HepG2 (cell line): ENCODE results near the gene RNF208. TPM values are rescaled to one million over a fixed set of nuclear protein-coding genes. Genes with fewer than 3 reads are reported as not detected.

Experiments used
- AGO1 ChIP-seq: fragments of 200-400 bp; formaldehyde crosslinking; IDR thresholded peaks from 2 replicates; pipeline ENCODE4 v1.6.1; 2017; ENCODE audit warnings: mild to moderate bottlenecking, low read depth, low read length, moderate library complexity; ENCODE audit not compliant: poor library complexity, severe bottlenecking
- ARNT2 ChIP-seq: sonication (generic); formaldehyde crosslinking; IDR thresholded peaks from 2 replicates; pipeline ENCODE4 v1.8.0; 2022; ENCODE audit warnings: mild to moderate bottlenecking, low read depth, missing genetic modification reagents, moderate library complexity
- BORCS8-MEF2B ChIP-seq: sonication (generic); formaldehyde crosslinking; IDR thresholded peaks from 2 replicates; pipeline ENCODE4 v1.8.0; 2022; ENCODE audit warnings: mild to moderate bottlenecking, missing genetic modification reagents
- FOXK1 ChIP-seq: sonication (generic); formaldehyde crosslinking; IDR thresholded peaks from 2 replicates; pipeline ENCODE4 v1.4.0; 2020; ENCODE audit warnings: low read depth, missing genetic modification reagents, borderline replicate concordance
- HMGXB4 ChIP-seq, 2 experiments: sonication (generic) in 1 of 2; formaldehyde crosslinking in 1 of 2; IDR thresholded peaks; 2 replicates each; pipeline versions ENCODE4 v1.4.0 to v1.6.1; 2018 to 2020; ENCODE audit warnings: missing genetic modification reagents in 2 of 2, borderline replicate concordance in 1 of 2, low read depth in 1 of 2, mild to moderate bottlenecking in 1 of 2, missing biosample characterization in 1 of 2
- HNF4G ChIP-seq, 2 experiments: sonication (generic) in 1 of 2; formaldehyde crosslinking in 1 of 2; IDR thresholded peaks; 2 replicates each; pipeline versions ENCODE4 v1.4.0 to v1.6.1; 2011 to 2020; ENCODE audit warnings: borderline replicate concordance in 2 of 2, low read depth in 2 of 2, mild to moderate bottlenecking in 2 of 2, low read length in 1 of 2, missing genetic modification reagents in 1 of 2, moderate library complexity in 1 of 2
- KDM5B ChIP-seq: sonication (generic); formaldehyde crosslinking; IDR thresholded peaks from 2 replicates; pipeline ENCODE4 v1.4.0; 2020; ENCODE audit warnings: missing genetic modification reagents, mild to moderate bottlenecking, borderline replicate concordance
- MAX ChIP-seq: IDR thresholded peaks from 2 replicates; pipeline ENCODE4 v1.6.1; 2012; ENCODE audit warnings: inconsistent platforms
- NRL ChIP-seq: sonication (generic); formaldehyde crosslinking; IDR thresholded peaks from 2 replicates; pipeline ENCODE4 v1.5.0; 2020; ENCODE audit warnings: missing genetic modification reagents, mild to moderate bottlenecking, moderate library complexity, borderline replicate concordance
- REPIN1 ChIP-seq: sonication (generic); formaldehyde crosslinking; IDR thresholded peaks from 2 replicates; pipeline ENCODE4 v1.8.0; 2022; ENCODE audit warnings: missing genetic modification reagents, low read depth, mild to moderate bottlenecking, borderline replicate concordance
- STAG1 ChIP-seq: sonication (generic); formaldehyde crosslinking; IDR thresholded peaks from 2 replicates; pipeline ENCODE4 v1.4.0; 2020; ENCODE audit warnings: missing genetic modification reagents
- TCF7 ChIP-seq: sonication (generic); IDR thresholded peaks from 2 replicates; pipeline ENCODE4 v1.6.1; 2016; ENCODE audit warnings: antibody characterized with exemption, low read depth
- TFAP4 ChIP-seq: sonication (generic); IDR thresholded peaks from 2 replicates; pipeline ENCODE4 v1.6.1; 2016; ENCODE audit warnings: low read depth, borderline replicate concordance
- TOE1 ChIP-seq: sonication (generic); formaldehyde crosslinking; IDR thresholded peaks from 2 replicates; pipeline ENCODE4 v1.4.0; 2020; ENCODE audit warnings: mild to moderate bottlenecking, missing genetic modification reagents
- TRIM24 ChIP-seq: sonication (generic); formaldehyde crosslinking; IDR thresholded peaks from 2 replicates; pipeline ENCODE4 v1.8.0; 2022; ENCODE audit warnings: mild to moderate bottlenecking, missing genetic modification reagents
- ZFP41 ChIP-seq: sonication (generic); formaldehyde crosslinking; IDR thresholded peaks from 2 replicates; pipeline ENCODE4 v1.4.0; 2020; ENCODE audit warnings: mild to moderate bottlenecking, missing genetic modification reagents, borderline replicate concordance
- ZIK1 ChIP-seq: sonication (generic); formaldehyde crosslinking; IDR thresholded peaks from 2 replicates; pipeline ENCODE4 v1.5.0; 2020; ENCODE audit warnings: mild to moderate bottlenecking, low read depth, missing genetic modification reagents, borderline replicate concordance
- ZNF33B ChIP-seq: sonication (generic); formaldehyde crosslinking; IDR thresholded peaks from 2 replicates; pipeline ENCODE4 v1.5.1; 2020; ENCODE audit warnings: mild to moderate bottlenecking, missing genetic modification reagents
- ZNF44 ChIP-seq: sonication (generic); formaldehyde crosslinking; IDR thresholded peaks from 2 replicates; pipeline ENCODE4 v1.5.1; 2020; ENCODE audit warnings: mild to moderate bottlenecking, missing genetic modification reagents
- ZNF564 ChIP-seq: sonication (generic); formaldehyde crosslinking; IDR thresholded peaks from 2 replicates; pipeline ENCODE4 v1.8.1; 2023; ENCODE audit warnings: mild to moderate bottlenecking, missing genetic modification reagents
- ZNF747 ChIP-seq: sonication (generic); formaldehyde crosslinking; IDR thresholded peaks from 2 replicates; pipeline ENCODE4 v1.8.1; 2023; ENCODE audit warnings: missing genetic modification reagents, mild to moderate bottlenecking, borderline replicate concordance
- ZNF792 ChIP-seq: IDR thresholded peaks from 2 replicates; pipeline ENCODE4 v1.6.1; 2016
- polyA plus RNA-seq, 8 experiments: library from polyadenylated mRNA; depleted of rRNA in 3 of 8; stranded (reverse) in 7 of 8; unstranded in 1 of 8; fragments of >200 nt; fragmentation: Illumina TruSeq in 4 of 8; extraction: Trizol in 4 of 8; gene quantifications; 2 replicates each; pipeline versions ENCODE4 v1.2.1 to v1.2.3, GENCODE V29; 2011 to 2016; ENCODE audit warnings: low read depth in 4 of 8, missing spikeins in 1 of 8, mixed read lengths in 1 of 8; ENCODE audit not compliant: insufficient read depth in 1 of 8
- total RNA-seq, 5 experiments: library from RNA; depleted of rRNA; stranded (reverse); fragments of >200 nt; fragmentation: Illumina TruSeq; extraction: Trizol; gene quantifications; 2 replicates each; pipeline ENCODE4 v1.2.3, GENCODE V29; 2016; ENCODE audit warnings: low read depth in 1 of 5

The RNF208 gene
- total and polyA plus RNA-seq, 2 of the 13 experiments (the other 11 are each of a cell fraction or from before 2014, with no cell fraction given), result 1.6 to 2.1 TPM

- TF ChIP-seq HNF4G (IDR thresholded peaks at IDR 0.05; ENCODE audit: borderline replicate concordance, low read depth, low read length) (peak; percentile 56; the same call in 1 of the 2 replicates), HNF4G (CRISPR knock-in tag; IDR thresholded peaks at IDR 0.05; ENCODE audit: borderline replicate concordance, low read depth) (no peak), ZNF33B (peak; percentile 18; the same call in 1 of the 2 replicates), ZFP41 (peak; percentile 88; the same call in 1 of the 2 replicates), STAG1 (CRISPR knock-in tag) (peak; percentile 76), HMGXB4 (CRISPR knock-in tag; IDR thresholded peaks at IDR 0.05; ENCODE audit: borderline replicate concordance in 1 of 2, low read depth in 1 of 2) (peak; percentile 58 to 84; a peak in 3 of 4 replicates), REPIN1 (CRISPR knock-in tag) (peak; percentile 95), TRIM24 (no peak), ZNF747 (CRISPR knock-in tag) (peak; percentile 59), AGO1 (peak; percentile 29), ZIK1 (CRISPR knock-in tag) (no peak; the same call in 1 of the 2 replicates), ZNF792 (CRISPR knock-in tag) (peak; percentile 48; the same call in 1 of the 2 replicates), MAX (peak; percentile 87), ZNF564 (CRISPR knock-in tag) (no peak), BORCS8-MEF2B (peak; percentile 73), TCF7 (no peak), TOE1 (CRISPR knock-in tag) (no peak), ARNT2 (CRISPR knock-in tag) (no peak; the same call in 1 of the 2 replicates), KDM5B (CRISPR knock-in tag) (peak; percentile 76; the same call in 1 of the 2 replicates), ZNF44 (CRISPR knock-in tag) (peak; percentile 76; the same call in 1 of the 2 replicates), TFAP4 (peak; percentile 30; the same call in 1 of the 2 replicates), FOXK1 (CRISPR knock-in tag) (peak; percentile 99), NRL (CRISPR knock-in tag) (no peak; the same call in 1 of the 2 replicates)
Measured at GRCh38 chr9:137188490-137189296, 33.3 kb downstream of the RNF208 start, which contains the start of the genes ANAPC2 and SSNA1 (continued).
